Peyer's patch (tissue), 4 donors: ENCODE data around the gene SAMD11.

Experiments
- POLR2A ChIP-seq, 2 donors: fragments of 450-650 bp; IDR thresholded peaks; one replicate each; pipeline ENCODE4 v1.5.1; 2017; ENCODE audit warnings: antibody characterized with exemption in 2 of 2, mild to moderate bottlenecking in 2 of 2, moderate library complexity in 2 of 2
- TF ChIP-seq, protein P1 (sequence below), 6 experiments: fragments of 450-650 bp in 4 of 6; fragments of 200-600 bp in 2 of 6; sonication (generic) in 1 of 6; IDR thresholded peaks; one replicate each; pipeline ENCODE4 v1.5.1; 2017 to 2019; ENCODE audit warnings: antibody characterized with exemption in 6 of 6, mild to moderate bottlenecking in 3 of 6, moderate library complexity in 1 of 6

DNA sequence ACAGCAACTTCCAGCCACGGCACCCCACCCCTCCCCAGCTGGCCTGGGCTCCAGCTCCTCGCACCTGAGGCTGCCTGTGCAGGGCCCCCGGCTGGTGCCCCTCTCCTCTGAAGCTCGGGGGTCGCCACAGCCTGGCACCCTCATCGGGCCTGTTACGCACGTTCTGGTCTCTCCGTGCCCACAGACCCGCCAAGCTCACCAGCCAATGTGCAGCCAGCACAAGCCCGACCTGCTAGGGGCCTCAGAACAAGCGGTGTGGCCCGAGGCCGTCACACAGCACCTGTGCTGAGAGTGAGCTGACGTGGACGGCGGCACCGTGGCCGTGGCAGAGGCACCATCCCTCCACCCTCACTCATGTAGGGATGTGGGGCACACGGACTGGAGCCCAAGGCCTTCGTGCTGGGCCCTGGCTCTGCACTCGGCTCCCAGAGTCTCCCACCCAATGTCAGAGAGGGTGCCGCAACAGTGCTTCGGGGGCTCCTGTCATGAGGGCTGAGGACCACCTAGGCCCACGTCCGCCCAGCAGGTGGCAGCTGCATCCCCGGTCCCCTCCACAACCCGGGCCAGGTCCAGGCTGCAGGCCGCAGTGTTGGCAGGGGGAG is 4.4 kb upstream of the SAMD11 start:
- TF ChIP-seq, protein P1, sequence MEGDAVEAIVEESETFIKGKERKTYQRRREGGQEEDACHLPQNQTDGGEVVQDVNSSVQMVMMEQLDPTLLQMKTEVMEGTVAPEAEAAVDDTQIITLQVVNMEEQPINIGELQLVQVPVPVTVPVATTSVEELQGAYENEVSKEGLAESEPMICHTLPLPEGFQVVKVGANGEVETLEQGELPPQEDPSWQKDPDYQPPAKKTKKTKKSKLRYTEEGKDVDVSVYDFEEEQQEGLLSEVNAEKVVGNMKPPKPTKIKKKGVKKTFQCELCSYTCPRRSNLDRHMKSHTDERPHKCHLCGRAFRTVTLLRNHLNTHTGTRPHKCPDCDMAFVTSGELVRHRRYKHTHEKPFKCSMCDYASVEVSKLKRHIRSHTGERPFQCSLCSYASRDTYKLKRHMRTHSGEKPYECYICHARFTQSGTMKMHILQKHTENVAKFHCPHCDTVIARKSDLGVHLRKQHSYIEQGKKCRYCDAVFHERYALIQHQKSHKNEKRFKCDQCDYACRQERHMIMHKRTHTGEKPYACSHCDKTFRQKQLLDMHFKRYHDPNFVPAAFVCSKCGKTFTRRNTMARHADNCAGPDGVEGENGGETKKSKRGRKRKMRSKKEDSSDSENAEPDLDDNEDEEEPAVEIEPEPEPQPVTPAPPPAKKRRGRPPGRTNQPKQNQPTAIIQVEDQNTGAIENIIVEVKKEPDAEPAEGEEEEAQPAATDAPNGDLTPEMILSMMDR (IDR thresholded peaks at IDR 0.05) = no peak
- no peak for TF ChIP-seq POLR2A (IDR thresholded peaks at IDR 0.05)
